Prostate gland (tissue), 2 donors: ENCODE data around the gene PYGO1.

Experiments
- POLR2A ChIP-seq: fragments of 450-650 bp; IDR thresholded peaks from one replicate; pipeline ENCODE4 v1.6.1; 2016; ENCODE audit warnings: antibody characterized with exemption, mild to moderate bottlenecking
- POLR2AphosphoS5 ChIP-seq: sonication (generic); formaldehyde crosslinking; IDR thresholded peaks from one replicate; pipeline ENCODE4 v1.6.1; 2017; ENCODE audit warnings: antibody characterized with exemption
- TF ChIP-seq, protein P1 (sequence below), 4 experiments: fragments of 200-600 bp in 2 of 4; fragments of 450-650 bp in 2 of 4; sonication (generic) in 2 of 4; IDR thresholded peaks; 1 replicate in 3 of 4; 2 replicates in 1 of 4; pipeline ENCODE4 v1.5.1; 2016 to 2019; ENCODE audit warnings: antibody characterized with exemption in 4 of 4, mild to moderate bottlenecking in 2 of 4, moderate library complexity in 2 of 4

DNA sequence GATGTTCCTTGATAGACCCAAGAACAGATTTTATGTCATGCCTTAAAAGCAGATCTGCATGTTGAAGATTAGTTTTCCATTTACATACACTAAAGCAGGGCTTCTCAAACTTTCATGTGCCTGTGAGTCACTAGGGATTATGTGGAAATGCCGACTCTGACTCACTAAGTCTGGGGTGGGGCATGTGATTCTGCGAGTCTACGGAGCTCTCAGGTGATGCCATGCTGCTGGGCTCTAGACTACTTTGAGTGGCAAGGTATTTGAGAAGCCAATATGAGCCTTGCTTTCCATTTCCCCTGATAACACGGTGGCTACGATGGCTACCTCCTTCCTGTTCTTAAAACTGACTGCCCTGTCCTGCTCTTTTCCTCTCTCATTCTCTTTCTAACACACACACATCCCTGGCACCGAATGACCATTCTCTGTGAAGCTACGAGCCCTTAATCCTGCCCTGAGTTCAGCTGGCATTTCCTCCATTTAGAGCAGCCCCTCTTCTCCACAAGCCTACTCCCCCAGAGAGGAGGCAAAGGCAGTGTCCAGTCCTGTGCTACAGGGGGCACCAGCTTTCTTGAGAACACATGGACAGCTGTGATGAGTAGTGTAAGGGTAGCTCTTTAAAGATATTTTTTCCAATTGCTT lies 39.7 kb upstream of the PYGO1 start:
- TF ChIP-seq, protein P1, sequence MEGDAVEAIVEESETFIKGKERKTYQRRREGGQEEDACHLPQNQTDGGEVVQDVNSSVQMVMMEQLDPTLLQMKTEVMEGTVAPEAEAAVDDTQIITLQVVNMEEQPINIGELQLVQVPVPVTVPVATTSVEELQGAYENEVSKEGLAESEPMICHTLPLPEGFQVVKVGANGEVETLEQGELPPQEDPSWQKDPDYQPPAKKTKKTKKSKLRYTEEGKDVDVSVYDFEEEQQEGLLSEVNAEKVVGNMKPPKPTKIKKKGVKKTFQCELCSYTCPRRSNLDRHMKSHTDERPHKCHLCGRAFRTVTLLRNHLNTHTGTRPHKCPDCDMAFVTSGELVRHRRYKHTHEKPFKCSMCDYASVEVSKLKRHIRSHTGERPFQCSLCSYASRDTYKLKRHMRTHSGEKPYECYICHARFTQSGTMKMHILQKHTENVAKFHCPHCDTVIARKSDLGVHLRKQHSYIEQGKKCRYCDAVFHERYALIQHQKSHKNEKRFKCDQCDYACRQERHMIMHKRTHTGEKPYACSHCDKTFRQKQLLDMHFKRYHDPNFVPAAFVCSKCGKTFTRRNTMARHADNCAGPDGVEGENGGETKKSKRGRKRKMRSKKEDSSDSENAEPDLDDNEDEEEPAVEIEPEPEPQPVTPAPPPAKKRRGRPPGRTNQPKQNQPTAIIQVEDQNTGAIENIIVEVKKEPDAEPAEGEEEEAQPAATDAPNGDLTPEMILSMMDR (IDR thresholded peaks at IDR 0.05), result no peak
- TF ChIP-seq POLR2A, result no peak
- TF ChIP-seq POLR2AphosphoS5, result no peak
